Type B pancreatic cell (in vitro differentiated cells): ENCODE measurements around the gene TMCC1. TPM values are rescaled to one million over a fixed set of nuclear protein-coding genes. Genes with fewer than 3 reads are reported as not detected.
A peak's percentile ranks its signal among the peaks of the same experiment; 100 is the strongest.

Experiments used
- DNase-seq: peaks from one replicate; pipeline ENCODE4 v3.0.0; 2021; ENCODE audit warnings: mixed read lengths; ENCODE audit not compliant: unreplicated experiment; ENCODE audit errors: extremely low spot score
- H3K27ac Mint-ChIP-seq: 2 replicates; pipeline ENCODE4 v1.8.0; 2021; ENCODE audit warnings: mild to moderate bottlenecking, mixed read lengths
- H3K27me3 Mint-ChIP-seq: 2 replicates; pipeline ENCODE4 v1.8.0; 2021; ENCODE audit warnings: mixed read lengths
- H3K36me3 Mint-ChIP-seq: 2 replicates; pipeline ENCODE4 v1.8.0; 2021; ENCODE audit warnings: mixed read lengths
- H3K4me1 Mint-ChIP-seq: one replicate; pipeline ENCODE4 v1.8.0; 2021; ENCODE audit warnings: mixed read lengths; ENCODE audit not compliant: unreplicated experiment
- H3K4me3 Mint-ChIP-seq: 2 replicates; pipeline ENCODE4 v1.8.0; 2021; ENCODE audit warnings: mild to moderate bottlenecking, mixed read lengths
- H3K9me3 Mint-ChIP-seq: 2 replicates; pipeline ENCODE4 v1.8.0; 2021; ENCODE audit warnings: mixed read lengths
- CTCF ChIP-seq: fragments of 200-600 bp; sonication (generic); conservative IDR thresholded peaks from 2 replicates; pipeline ENCODE4 v1.5.0; 2021; ENCODE audit warnings: antibody characterized with exemption, mild to moderate bottlenecking
- total RNA-seq: library from RNA; stranded (reverse); gene quantifications from 2 replicates; pipeline ENCODE4 v1.2.1, GENCODE V29; 2021; ENCODE audit warnings: low replicate concordance

TMCC1 gene
- total RNA-seq, 1 donor from 2014 or later, result 46.9 TPM

- no peak for DNase-seq
- peaks cover 9% of the 10 kb centered on the region for H3K4me1 Mint-ChIP-seq
- no peak overlapping the region for H3K4me3 Mint-ChIP-seq
- peaks cover 21% of the 10 kb centered on the region for H3K36me3 Mint-ChIP-seq
- H3K27ac Mint-ChIP-seq, result no peak overlapping the region
- H3K27me3 Mint-ChIP-seq, result no peaks in the 10 kb centered on the region
- H3K9me3 Mint-ChIP-seq, result no peaks in the 10 kb centered on the region
- TF ChIP-seq CTCF, result no peak
Measured at GRCh38 chr3:129773691-129774663, 119.5 kb downstream of the TMCC1 start.

- Mint-ChIP-seq H3K4me1 (peaks cover 8% of the 10 kb centered on the region), H3K27ac (no peak overlapping the region), H3K4me3 (no peak overlapping the region), H3K9me3 (no peaks in the 10 kb centered on the region), H3K36me3 (peaks cover 18% of the 10 kb centered on the region), H3K27me3 (no peaks in the 10 kb centered on the region)
- TF ChIP-seq CTCF, result no peak
- no peak for DNase-seq
Measured at GRCh38 chr3:129770604-129771003, 122.9 kb downstream of the TMCC1 start.

GRCh38 chr3:129769616-129770015, 123.9 kb downstream of the TMCC1 start:
- Mint-ChIP-seq H3K9me3 (no peaks in the 10 kb centered on the region), H3K36me3 (peaks cover 15% of the 10 kb centered on the region), H3K27ac (no peak overlapping the region), H3K4me3 (no peak overlapping the region), H3K4me1 (peaks cover 8% of the 10 kb centered on the region), H3K27me3 (no peaks in the 10 kb centered on the region)
- TF ChIP-seq CTCF, result no peak
- no peak for DNase-seq

- H3K27me3 Mint-ChIP-seq, result no peaks in the 10 kb centered on the region
- peaks cover 12% of the 10 kb centered on the region for H3K4me1 Mint-ChIP-seq
Measured at GRCh38 chr3:129768728-129769127, 124.8 kb downstream of the TMCC1 start.

GRCh38 chr3:129766135-129766534, 127.4 kb downstream of the TMCC1 start:
- TF ChIP-seq CTCF, result no peak
- Mint-ChIP-seq H3K9me3 (no peaks in the 10 kb centered on the region), H3K4me1 (peaks cover 12% of the 10 kb centered on the region), H3K27me3 (no peaks in the 10 kb centered on the region), H3K27ac (no peak overlapping the region), H3K36me3 (peaks cover 7% of the 10 kb centered on the region), H3K4me3 (no peak overlapping the region)
- no peak for DNase-seq

More at GRCh38 chr3:129768728-129769127, 124.8 kb downstream of the TMCC1 start:
- no peak for DNase-seq
- H3K4me3 Mint-ChIP-seq, result peak overlapping the region; percentile 34
- H3K9me3 Mint-ChIP-seq, result no peaks in the 10 kb centered on the region
- peaks cover 11% of the 10 kb centered on the region for H3K36me3 Mint-ChIP-seq
- H3K27ac Mint-ChIP-seq, result peak overlapping the region; percentile 44
- no peak for TF ChIP-seq CTCF
